Small intestine (tissue), 7 donors: ENCODE measurements around the gene GYS1. TPM values are rescaled to one million over a fixed set of nuclear protein-coding genes. Genes with fewer than 3 reads are reported as not detected.

Source experiments
- DNase-seq, 2 donors: peaks; one replicate each; pipeline versions ENCODE4 v3.0.0 to v3.0.0-alpha.2; 2013
- FAIRE-seq: peaks from 2 replicates; lab custom pipeline; 2012; peaks lifted over from hg19 to GRCh38; lab: Jason Lieb, UNC
- H3K27ac ChIP-seq, 3 donors: one replicate each; pipeline ENCODE4 v1.5.1; 2013; ENCODE audit warnings: low read length in 2 of 3, mild to moderate bottlenecking in 2 of 3, control low read depth in 1 of 3, inconsistent platforms in 1 of 3, low read depth in 1 of 3, moderate library complexity in 1 of 3
- H3K27me3 ChIP-seq, 3 donors: one replicate each; pipeline ENCODE4 v1.6.1; 2013; ENCODE audit warnings: low read length in 3 of 3, inconsistent platforms in 1 of 3; ENCODE audit not compliant: control insufficient read depth in 3 of 3, insufficient read depth in 3 of 3
- H3K36me3 ChIP-seq, 3 donors: one replicate each; pipeline ENCODE4 v1.6.1; 2013; ENCODE audit warnings: low read length in 3 of 3, inconsistent platforms in 1 of 3, low read depth in 1 of 3, mild to moderate bottlenecking in 1 of 3, moderate library complexity in 1 of 3; ENCODE audit not compliant: control insufficient read depth in 3 of 3, insufficient read depth in 2 of 3
- H3K4me1 ChIP-seq, 3 donors: one replicate each; pipeline ENCODE4 v1.6.1; 2013; ENCODE audit warnings: low read length in 2 of 3, inconsistent platforms in 1 of 3, low read depth in 1 of 3, mild to moderate bottlenecking in 1 of 3, moderate library complexity in 1 of 3; ENCODE audit not compliant: control insufficient read depth in 3 of 3, insufficient read depth in 2 of 3
- H3K4me3 ChIP-seq, 3 donors: one replicate each; pipeline ENCODE4 v1.5.1; 2013; ENCODE audit warnings: low read length in 3 of 3, control low read depth in 1 of 3, inconsistent platforms in 1 of 3, low read depth in 1 of 3, mild to moderate bottlenecking in 1 of 3, moderate library complexity in 1 of 3
- H3K9me3 ChIP-seq, 2 donors: one replicate each; pipeline ENCODE4 v1.6.1; 2013; ENCODE audit warnings: low read depth in 1 of 2, low read length in 1 of 2; ENCODE audit not compliant: control insufficient read depth in 2 of 2, insufficient read depth in 1 of 2
- WGBS, 3 donors: extraction: QIAGEN DNeasy Blood & Tissue Kit; methylation state at CpG; one replicate each; pipeline ENCODE4 v1.1.7; 2013; 5-methylcytosine and 5-hydroxymethylcytosine counted together
- polyA plus RNA-seq, 4 donors: library from polyadenylated mRNA; stranded (reverse) in 3 of 4; unstranded in 1 of 4; fragments of 200-250 nt in 3 of 4; fragments of 120-200 nt in 1 of 4; gene quantifications; one replicate each; pipeline versions ENCODE4 v1.2.1 to v1.2.3, GENCODE V29; 2013
- donor health status: healthy with polysubstance abuse.
- donor health status: control.
- donor health status: control.
- donor health status: Bipolar disorder and iron deficiency.
- donor health status: healthy.

Gene GYS1
- polyA plus RNA-seq, 4 donors = 16.2 to 40.0 (median 25.0) TPM

- peaks cover 2 to 45% (median 14%) of the 10 kb centered on the region in 3 donors for H3K4me1 ChIP-seq
- DNase-seq (peak; percentile 92 to 94), FAIRE-seq (no peak)
- H3K36me3 ChIP-seq = peaks cover 0 to 56% (median 3%) of the 10 kb centered on the region in 3 donors
- peak overlapping the region; percentile 92 to 100 (median 93) for H3K27ac ChIP-seq
- WGBS, 3 donors = 19 to 33% (median 23%) methylated on average over 19 to 22 of the region's 22 CpGs
- no peaks in the 10 kb centered on the region for H3K9me3 ChIP-seq
- peak overlapping the region in 2 of 3 donors; percentile 65 to 69 for H3K4me3 ChIP-seq
- H3K27me3 ChIP-seq = no peaks in the 10 kb centered on the region
These were observed 30.9 kb downstream of the GYS1 start for GRCh38 chr19:48962029-48962848.

GRCh38 chr19:48961673-48962028 lies 31.5 kb downstream of the GYS1 start:
- Histone ChIP-seq H3K4me1 (peaks cover 2 to 45% (median 14%) of the 10 kb centered on the region in 3 donors), H3K9me3 (no peaks in the 10 kb centered on the region), H3K4me3 (no peak overlapping the region), H3K36me3 (peaks cover 0 to 55% (median 3%) of the 10 kb centered on the region in 3 donors), H3K27me3 (no peaks in the 10 kb centered on the region), H3K27ac (peak overlapping the region; percentile 92 to 100 (median 93))
- WGBS, 3 donors = 66 to 77% (median 73%) methylated on average over 8 to 12 of the region's 12 CpGs
- no peak for DNase-seq
- no peak for FAIRE-seq

GRCh38 chr19:48961051-48961649 lies 32.0 kb downstream of the GYS1 start:
- DNase-seq = no peak
- peaks cover 0 to 53% (median under 1%) of the 10 kb centered on the region in 3 donors for H3K36me3 ChIP-seq
- no peak for FAIRE-seq
- no peaks in the 10 kb centered on the region for H3K27me3 ChIP-seq
- no peaks in the 10 kb centered on the region for H3K9me3 ChIP-seq
- H3K4me3 ChIP-seq = no peak overlapping the region
- WGBS, 3 donors = 56 to 71% (median 62%) methylated on average over 19 of the region's 19 CpGs
- H3K27ac ChIP-seq = peak overlapping the region; percentile 92 to 100 (median 93)
- H3K4me1 ChIP-seq = peaks cover 2 to 45% (median 16%) of the 10 kb centered on the region in 3 donors

DNA sequence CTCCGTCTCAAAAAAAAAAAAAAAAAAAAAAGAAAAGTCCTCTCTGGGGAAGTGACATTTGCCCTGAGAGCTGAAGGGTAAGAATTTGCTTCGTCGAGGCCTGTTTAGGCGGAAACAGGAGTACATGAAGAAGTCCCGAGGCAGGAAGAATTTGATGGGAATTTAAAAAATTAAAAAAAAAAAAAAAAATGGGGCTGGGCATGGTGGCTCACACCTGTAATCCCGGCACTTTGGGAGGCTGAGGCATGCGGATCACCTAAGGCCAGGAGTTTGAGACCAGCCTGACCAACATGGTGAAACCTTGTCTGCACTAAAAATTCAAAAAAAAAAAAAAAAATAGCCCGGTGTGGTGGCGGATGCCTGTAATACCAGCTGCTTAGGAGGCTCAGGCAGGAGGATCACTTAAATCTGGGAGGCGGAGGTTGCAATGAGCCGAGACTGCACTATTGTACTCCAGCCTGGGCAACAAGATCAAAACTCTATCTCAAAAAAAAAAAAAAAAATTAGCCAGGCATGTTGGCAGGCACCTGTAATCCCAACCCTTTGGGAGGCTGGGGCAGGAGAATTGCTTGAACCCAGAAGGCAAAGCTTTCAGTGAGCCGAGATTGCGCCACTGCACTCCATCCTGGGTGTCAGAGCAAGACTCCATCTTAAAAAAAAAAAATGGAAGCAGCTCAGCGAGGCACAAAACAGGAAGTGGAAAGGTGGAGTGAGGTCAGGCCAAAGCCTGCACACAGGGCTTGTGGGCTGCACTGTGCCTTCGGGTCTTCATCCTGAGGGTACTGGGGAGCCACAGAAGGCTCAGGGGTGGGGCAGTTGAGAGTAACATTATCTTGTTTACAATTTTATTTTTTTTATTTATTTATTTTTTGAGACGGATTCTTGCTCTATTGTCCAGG lies 33.5 kb downstream of the GYS1 start:
- FAIRE-seq = no peak
- DNase-seq = no peak
- WGBS, 3 donors = 72 to 78% (median 72%) methylated on average over 15 to 16 of the region's 16 CpGs

DNA sequence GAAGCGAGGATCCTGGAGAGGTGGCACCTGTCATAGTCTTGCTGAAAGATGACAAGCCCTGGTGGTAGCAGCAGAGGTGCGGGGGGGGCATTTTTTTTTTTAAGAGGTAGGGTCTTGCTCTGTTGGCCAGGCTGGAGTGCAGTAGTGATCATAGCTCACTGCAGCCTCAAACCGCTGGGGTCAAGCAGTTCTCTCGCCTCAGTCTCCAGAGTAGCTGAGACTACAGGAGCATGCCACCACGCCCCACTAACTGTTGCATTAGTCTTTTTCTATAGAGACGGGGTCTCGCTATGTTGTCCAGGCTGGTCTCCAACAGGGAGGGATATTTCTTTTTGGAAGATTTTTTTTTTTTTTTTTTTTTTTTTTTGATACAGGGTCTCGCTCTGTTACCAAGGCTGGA lies 35.1 kb downstream of the GYS1 start:
- no peak overlapping the region for H3K27ac ChIP-seq
- DNase-seq (no peak), FAIRE-seq (no peak)
- H3K9me3 ChIP-seq = no peaks in the 10 kb centered on the region
- peaks cover 2 to 49% (median 9%) of the 10 kb centered on the region in 3 donors for H3K4me1 ChIP-seq
- WGBS, 3 donors = 97 to 98% (median 97%) methylated on average over 8 of the region's 8 CpGs
- peaks cover 0 to 53% (median 2%) of the 10 kb centered on the region in 3 donors for H3K36me3 ChIP-seq
- no peak overlapping the region for H3K4me3 ChIP-seq
- no peaks in the 10 kb centered on the region for H3K27me3 ChIP-seq

More for the DNA sequence above, 33.5 kb downstream of the GYS1 start:
- peaks cover 0 to 53% (median 2%) of the 10 kb centered on the region in 3 donors for H3K36me3 ChIP-seq
- H3K4me3 ChIP-seq = no peak overlapping the region
- H3K4me1 ChIP-seq = peaks cover 2 to 54% (median 19%) of the 10 kb centered on the region in 3 donors
- H3K27ac ChIP-seq = peak overlapping the region in 2 of 3 donors; percentile 45 to 60
- no peaks in the 10 kb centered on the region for H3K27me3 ChIP-seq
- H3K9me3 ChIP-seq = no peaks in the 10 kb centered on the region

DNA sequence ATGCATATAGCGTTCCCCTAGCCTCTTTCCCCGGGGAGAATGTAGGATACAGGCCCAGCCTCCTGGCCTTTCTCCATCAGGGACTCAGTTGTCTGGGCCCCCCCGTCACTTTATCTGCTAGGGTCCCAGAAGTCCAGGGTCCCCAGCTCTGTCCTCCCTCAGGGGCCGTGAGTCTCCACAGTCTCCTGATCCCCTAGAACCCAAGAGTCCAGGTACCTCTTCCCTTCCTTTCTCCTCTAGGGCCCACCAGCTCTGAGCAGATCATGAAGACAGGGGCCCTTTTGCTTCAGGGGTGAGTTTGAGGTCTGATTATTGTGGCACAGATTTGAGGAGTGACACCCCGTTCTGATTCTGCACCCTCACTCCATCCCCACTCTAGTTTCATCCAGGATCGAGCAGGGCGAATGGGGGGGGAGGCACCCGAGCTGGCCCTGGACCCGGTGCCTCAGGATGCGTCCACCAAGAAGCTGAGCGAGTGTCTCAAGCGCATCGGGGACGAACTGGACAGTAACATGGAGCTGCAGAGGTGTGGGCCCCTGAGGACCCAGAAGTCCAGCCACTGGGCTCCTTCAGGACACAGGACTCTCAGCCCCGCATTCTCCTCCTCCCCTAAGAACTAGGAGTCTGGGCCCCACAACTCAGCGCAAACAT lies 37.7 kb downstream of the GYS1 start:
- Histone ChIP-seq H3K9me3 (no peaks in the 10 kb centered on the region), H3K27ac (peak overlapping the region; percentile 35 to 86 (median 82)), H3K36me3 (peaks cover 0 to 36% (median 2%) of the 10 kb centered on the region in 3 donors), H3K4me3 (peak overlapping the region; percentile 73 to 100 (median 73)), H3K27me3 (no peaks in the 10 kb centered on the region), H3K4me1 (peaks cover 2 to 29% (median 7%) of the 10 kb centered on the region in 3 donors)
- DNase-seq (no peak), FAIRE-seq (no peak)
- WGBS, 3 donors = 34 to 54% (median 44%) methylated on average over 15 to 16 of the region's 16 CpGs

DNA sequence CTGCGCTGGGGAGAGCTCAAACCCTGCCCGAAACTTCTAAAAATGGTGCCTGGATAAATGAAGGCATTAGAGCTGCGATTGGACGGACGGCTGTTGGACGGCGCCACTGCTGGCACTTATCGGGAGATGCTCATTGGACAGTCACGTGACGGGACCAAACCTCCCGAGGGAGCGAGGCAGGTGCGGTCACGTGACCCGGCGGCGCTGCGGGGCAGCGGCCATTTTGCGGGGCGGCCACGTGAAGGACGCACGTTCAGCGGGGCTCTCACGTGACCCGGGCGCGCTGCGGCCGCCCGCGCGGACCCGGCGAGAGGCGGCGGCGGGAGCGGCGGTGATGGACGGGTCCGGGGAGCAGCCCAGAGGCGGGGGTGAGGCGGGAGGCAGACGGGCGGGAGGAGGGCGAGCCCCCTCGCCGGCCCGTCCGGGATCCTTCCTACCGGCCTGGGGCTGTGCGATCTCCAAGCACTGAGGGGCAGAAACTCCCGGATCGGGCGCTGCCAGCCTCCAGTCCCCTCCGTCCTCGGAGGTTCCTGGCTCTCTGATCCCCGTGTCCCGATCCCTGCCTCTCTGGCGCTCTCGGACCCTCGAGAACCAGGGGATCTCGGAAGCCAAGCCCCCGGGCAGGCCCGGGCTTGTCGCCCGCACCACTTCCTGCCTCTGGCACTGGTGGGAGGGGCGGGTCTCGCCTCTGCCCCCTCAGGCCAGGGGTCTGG lies 38.4 kb downstream of the GYS1 start, which contains the start of gene BAX:
Gene BAX (plus strand): TSS at position 281 of the 713 bp plus-strand sequence. CDS start 54 bp downstream, at position 335.
- H3K36me3 ChIP-seq = peaks cover 0 to 33% (median 2%) of the 10 kb centered on the region in 3 donors
- FAIRE-seq (no peak), DNase-seq (peak; percentile 98 to 99)
- peaks cover 0 to 23% (median 7%) of the 10 kb centered on the region in 3 donors for H3K4me1 ChIP-seq
- WGBS, 3 donors = 0% methylated on average over 40 to 71 of the region's 71 CpGs
- H3K27ac ChIP-seq = peak within 1 kb of the TSS; percentile 56 to 86 (median 82)
- no peaks in the 10 kb centered on the region for H3K27me3 ChIP-seq
- peak within 1 kb of the TSS; percentile 73 to 100 (median 73) for H3K4me3 ChIP-seq
- no peaks in the 10 kb centered on the region for H3K9me3 ChIP-seq
